Gastrocnemius medialis (tissue), 4 donors: ENCODE measurements around the gene CYP2E1. TPM values are rescaled to one million over a fixed set of nuclear protein-coding genes. Genes with fewer than 3 reads are reported as not detected.
"Not testable (repeated sequence)": the region's sequence is repeated elsewhere in the genome, so short reads cannot be mapped to it uniquely, and the experiment has no call there.

Experiments used
- ATAC-seq, 2 donors: fragments of 150-250 bp; one replicate each; pipeline ENCODE4 v1.9.1; 2016
- DNase-seq, 2 donors: peaks; one replicate each; pipeline ENCODE4 v3.0.0-alpha.2; 2019
- H3K27ac ChIP-seq, 4 donors: fragments of 200-600 bp; sonication (generic); 1 replicate in 1 of 4; 2 replicates in 3 of 4; pipeline ENCODE4 v1.5.1; 2016 to 2018; ENCODE audit warnings: mild to moderate bottlenecking in 2 of 4, moderate library complexity in 1 of 4
- H3K27me3 ChIP-seq, 3 donors: fragments of 200-600 bp; sonication (generic) in 2 of 3; 1 replicate in 1 of 3; 2 replicates in 2 of 3; pipeline versions ENCODE4 v1.5.1 to v1.6.0; 2016 to 2019; ENCODE audit warnings: mild to moderate bottlenecking in 1 of 3, moderate library complexity in 1 of 3
- H3K36me3 ChIP-seq, 2 donors: fragments of 200-600 bp; sonication (generic) in 1 of 2; one replicate each; pipeline ENCODE4 v1.5.1; 2017 to 2018
- H3K4me1 ChIP-seq, 2 donors: fragments of 200-600 bp; sonication (generic) in 1 of 2; one replicate each; pipeline ENCODE4 v1.5.1; 2016 to 2017; ENCODE audit warnings: mild to moderate bottlenecking in 2 of 2
- H3K4me3 ChIP-seq, 4 donors: fragments of 200-600 bp; sonication (generic) in 3 of 4; 1 replicate in 1 of 4; 2 replicates in 3 of 4; pipeline ENCODE4 v1.5.1; 2016 to 2019; ENCODE audit warnings: mild to moderate bottlenecking in 2 of 4
- H3K9me3 ChIP-seq, 3 donors: fragments of 200-600 bp; sonication (generic) in 2 of 3; 1 replicate in 1 of 3; 2 replicates in 2 of 3; pipeline ENCODE4 v1.5.1; 2016 to 2019
- CTCF ChIP-seq, 5 experiments: fragments of 450-650 bp in 3 of 5; fragments of 200-600 bp in 2 of 5; sonication (generic) in 2 of 5; IDR thresholded peaks in 4 of 5; conservative IDR thresholded peaks in 1 of 5; 1 replicate in 4 of 5; 2 replicates in 1 of 5; pipeline ENCODE4 v1.5.1; 2016 to 2019; ENCODE audit warnings: antibody characterized with exemption in 5 of 5, mild to moderate bottlenecking in 3 of 5, moderate library complexity in 3 of 5
- POLR2A ChIP-seq, 2 donors: fragments of 450-650 bp; IDR thresholded peaks; one replicate each; pipeline ENCODE4 v1.6.1; 2017; ENCODE audit warnings: antibody characterized with exemption in 2 of 2, mild to moderate bottlenecking in 2 of 2, moderate library complexity in 2 of 2
- in situ Hi-C, 4 donors: fragments of 200-750 bp; cut with MboI; loops; one replicate each; pipeline versions ENCODE4 v1.15.0 to v1.8.0; 2017; ENCODE audit warnings: low sequenced_read_pairs in 4 of 4
- intact Hi-C: fragments of 100-400 bp; cut with DNase I; formaldehyde crosslinking; loops from one replicate; pipeline ENCODE4 v1.15.1; 2023; ENCODE audit warnings: low total_unique reads
- total RNA-seq, 4 donors: library from RNA; depleted of rRNA; stranded (reverse); fragments of >200 nt; gene quantifications; one replicate each; pipeline versions ENCODE4 v1.1.0 to v1.2.3, GENCODE V29; 2016

CYP2E1 gene
- total RNA-seq, 4 donors from 2014 or later, result 0.97 to 14.0 (median 4.4) TPM

GRCh38 chr10:133568287-133568614 is 41.1 kb downstream of the CYP2E1 start:
- no peaks in the 10 kb centered on the region for H3K4me1 ChIP-seq
- H3K9me3 ChIP-seq, result peaks cover 0 to 3% (median 2%) of the 10 kb centered on the region in 3 donors
- in situ Hi-C loops, result no loop called here
- H3K27me3 ChIP-seq, result peaks cover 4 to 9% (median 6%) of the 10 kb centered on the region in 3 donors
- ATAC-seq (no peak), DNase-seq (no peak)
- no peak overlapping the region for H3K4me3 ChIP-seq
- H3K36me3 ChIP-seq, result no peaks in the 10 kb centered on the region
- no peak overlapping the region for H3K27ac ChIP-seq
- TF ChIP-seq CTCF (IDR thresholded peaks at IDR 0.05 in 4 of 5, conservative IDR thresholded peaks at IDR 0.05 in 1 of 5) (no peak), POLR2A (IDR thresholded peaks at IDR 0.05) (no peak)
- intact Hi-C loops, result no loop called here

GRCh38 chr10:133568831-133569527 is 41.8 kb downstream of the CYP2E1 start:
- H3K9me3 ChIP-seq, H3K27me3 ChIP-seq, ATAC-seq, H3K36me3 ChIP-seq, DNase-seq, intact Hi-C loops, H3K4me3 ChIP-seq, in situ Hi-C loops, H3K27ac ChIP-seq, H3K4me1 ChIP-seq: not testable (repeated sequence)

- ATAC-seq, H3K36me3 ChIP-seq, intact Hi-C loops: not testable (repeated sequence)
Measured at GRCh38 chr10:133569801-133570200, 42.6 kb downstream of the CYP2E1 start.

GRCh38 chr10:133572055-133572454 is 44.9 kb downstream of the CYP2E1 start:
- H3K4me3 ChIP-seq, intact Hi-C loops, H3K9me3 ChIP-seq, ATAC-seq, H3K27me3 ChIP-seq, H3K4me1 ChIP-seq, H3K27ac ChIP-seq, in situ Hi-C loops, DNase-seq, H3K36me3 ChIP-seq: not testable (repeated sequence)

More at GRCh38 chr10:133569801-133570200, 42.6 kb downstream of the CYP2E1 start:
- H3K4me1 ChIP-seq, H3K4me3 ChIP-seq, DNase-seq, H3K27me3 ChIP-seq, in situ Hi-C loops, H3K9me3 ChIP-seq, H3K27ac ChIP-seq: not testable (repeated sequence)

- H3K27ac ChIP-seq, ATAC-seq, H3K9me3 ChIP-seq, in situ Hi-C loops, DNase-seq, H3K4me3 ChIP-seq, H3K36me3 ChIP-seq, H3K4me1 ChIP-seq, intact Hi-C loops, H3K27me3 ChIP-seq: not testable (repeated sequence)
Measured at GRCh38 chr10:133573460-133573859, 46.3 kb downstream of the CYP2E1 start.

- ATAC-seq, H3K9me3 ChIP-seq, H3K4me3 ChIP-seq, DNase-seq, H3K27ac ChIP-seq, H3K4me1 ChIP-seq, intact Hi-C loops, H3K27me3 ChIP-seq, H3K36me3 ChIP-seq, in situ Hi-C loops: not testable (repeated sequence)
Measured at GRCh38 chr10:133577037-133577436, 49.9 kb downstream of the CYP2E1 start.

Other genes starting within 250 kb of the CYP2E1 start
- 10 to 100 TPM; 21.5 to 43.8 (median 36.5) TPM for gene TUBGCP2, start 218.5 kb upstream of the CYP2E1 start, total RNA-seq
- 10 to 100 TPM; 25.0 to 49.5 (median 41.9) TPM for gene ZNF511, start 218.4 kb upstream of the CYP2E1 start, total RNA-seq
- gene CALY, start 190.5 kb upstream of the CYP2E1 start, total RNA-seq, result not detected
- gene PRAP1, start 180.0 kb upstream of the CYP2E1 start, total RNA-seq, result 1 to 10 TPM in 2 of 4 donors, under 1 TPM in 1, not detected in 1; 0.59 to 1.4 (median 1.1) TPM
- 1 to 10 TPM; 3.2 to 8.9 (median 5.6) TPM for gene FUOM, start 169.3 kb upstream of the CYP2E1 start, total RNA-seq
- 100 to 1,000 TPM in 3 of 4 donors, 10 to 100 TPM in 1; 96.7 to 123 (median 106) TPM for gene ECHS1, start 154.0 kb upstream of the CYP2E1 start, total RNA-seq
- gene PAOX, start 148.1 kb upstream of the CYP2E1 start, total RNA-seq, result 1 to 10 TPM; 4.9 to 7.7 (median 6.7) TPM
- gene MTG1, start 133.2 kb upstream of the CYP2E1 start, total RNA-seq, result 10 to 100 TPM; 12.2 to 23.9 (median 14.1) TPM
- not detected for gene SPRN, start 102.7 kb upstream of the CYP2E1 start, total RNA-seq
- gene SCART1, start 73.4 kb upstream of the CYP2E1 start, total RNA-seq, result 1 to 10 TPM in 2 of 4 donors, under 1 TPM in 2; 0.11 to 1.4 (median 0.71) TPM
- gene SYCE1, start 38.2 kb downstream of the CYP2E1 start, total RNA-seq, result under 1 TPM in 1 of 4 donors, not detected in 3; 0.32 TPM
- gene FRG2B, start 99.4 kb downstream of the CYP2E1 start, total RNA-seq, result not detected